Kidney (tissue), 14 donors: Measurements from ENCODE around the gene FMNL2. TPM values are rescaled to one million over a fixed set of nuclear protein-coding genes. Genes with fewer than 3 reads are reported as not detected.

Experiments
- DNase-seq, 5 donors: peaks; one replicate each; pipeline ENCODE4 v3.0.0-alpha.2; 2013 to 2020
- FAIRE-seq: peaks from 2 replicates; lab custom pipeline; 2012; peaks lifted over from hg19 to GRCh38; lab: Jason Lieb, UNC
- H3K27ac ChIP-seq, 2 donors: one replicate each; pipeline ENCODE4 v1.7.0; 2013; ENCODE audit warnings: low read depth in 2 of 2, low read length in 2 of 2, inconsistent platforms in 1 of 2
- H3K27me3 ChIP-seq: one replicate; pipeline ENCODE4 v1.7.1; 2013; ENCODE audit warnings: low read length, inconsistent platforms; ENCODE audit not compliant: control insufficient read depth, insufficient read depth
- H3K36me3 ChIP-seq, 3 donors: one replicate each; pipeline versions ENCODE4 v1.7.0 to v1.7.1; 2013; ENCODE audit warnings: low read length in 3 of 3, control low read depth in 1 of 3, inconsistent platforms in 1 of 3; ENCODE audit not compliant: insufficient read depth in 3 of 3, control insufficient read depth in 2 of 3
- H3K4me1 ChIP-seq, 3 donors: one replicate each; pipeline versions ENCODE4 v1.7.0 to v1.7.1; 2013; ENCODE audit warnings: low read length in 3 of 3, inconsistent platforms in 1 of 3, low read depth in 1 of 3; ENCODE audit not compliant: control insufficient read depth in 2 of 3, insufficient read depth in 2 of 3
- H3K4me3 ChIP-seq, 3 donors: one replicate each; pipeline versions ENCODE4 v1.7.0 to v1.8.1; 2013; ENCODE audit warnings: low read length in 3 of 3, control low read depth in 1 of 3, inconsistent platforms in 1 of 3
- H3K9ac ChIP-seq, 3 donors: one replicate each; pipeline versions ENCODE4 v1.7.0 to v1.7.1; 2013; ENCODE audit warnings: low read length in 3 of 3, control low read depth in 1 of 3, inconsistent platforms in 1 of 3
- H3K9me3 ChIP-seq, 3 donors: one replicate each; pipeline versions ENCODE4 v1.7.0 to v1.7.1; 2013; ENCODE audit warnings: low read length in 3 of 3, control low read depth in 1 of 3, inconsistent platforms in 1 of 3; ENCODE audit not compliant: control insufficient read depth in 2 of 3, insufficient read depth in 1 of 3
- intact Hi-C: fragments of 100-400 bp; cut with DNase I; formaldehyde crosslinking; loops from one replicate; pipeline ENCODE4 v1.11.1; 2022
- polyA plus RNA-seq: library from polyadenylated mRNA; stranded (reverse); fragments of 350-450 nt; fragmentation: Illumina TruSeq; extraction: RNeasy Lipid Tissue Mini Kit (QIAGEN cat#74804); gene quantifications from one replicate; pipeline ENCODE4 v1.2.3, GENCODE V29; 2014; ENCODE audit warnings: low read depth, low replicate concordance; ENCODE audit not compliant: insufficient read depth
- total RNA-seq: library from RNA; stranded (reverse); fragmentation: NEBNext Ultra II Directional; extraction: Animal tissue kit (Norgen Biotek cat#: 25700); gene quantifications from one replicate; pipeline ENCODE4 v1.2.1, GENCODE V29; 2021
- TF ChIP-seq, protein P1 (sequence below): IDR thresholded peaks from 3 replicates; pipeline ENCODE4 v1.5.1; 2012; ENCODE audit warnings: mild to moderate bottlenecking, moderate library complexity, borderline replicate concordance; ENCODE audit not compliant: insufficient read depth; ENCODE audit errors: extremely low read depth
- donor health status: control.
- donor health status: control.
- donor health status: control.
- donor health status: control.
- donor health status: control.
- donor health status: DM: yes; HTN: yes; CAD: no.
- donor health status: Normal renal cell carcinoma (clear cell type).

The FMNL2 gene
- total and polyA plus RNA-seq, 2 donors from 2014 or later = 10.7 to 39.1 TPM

DNA sequence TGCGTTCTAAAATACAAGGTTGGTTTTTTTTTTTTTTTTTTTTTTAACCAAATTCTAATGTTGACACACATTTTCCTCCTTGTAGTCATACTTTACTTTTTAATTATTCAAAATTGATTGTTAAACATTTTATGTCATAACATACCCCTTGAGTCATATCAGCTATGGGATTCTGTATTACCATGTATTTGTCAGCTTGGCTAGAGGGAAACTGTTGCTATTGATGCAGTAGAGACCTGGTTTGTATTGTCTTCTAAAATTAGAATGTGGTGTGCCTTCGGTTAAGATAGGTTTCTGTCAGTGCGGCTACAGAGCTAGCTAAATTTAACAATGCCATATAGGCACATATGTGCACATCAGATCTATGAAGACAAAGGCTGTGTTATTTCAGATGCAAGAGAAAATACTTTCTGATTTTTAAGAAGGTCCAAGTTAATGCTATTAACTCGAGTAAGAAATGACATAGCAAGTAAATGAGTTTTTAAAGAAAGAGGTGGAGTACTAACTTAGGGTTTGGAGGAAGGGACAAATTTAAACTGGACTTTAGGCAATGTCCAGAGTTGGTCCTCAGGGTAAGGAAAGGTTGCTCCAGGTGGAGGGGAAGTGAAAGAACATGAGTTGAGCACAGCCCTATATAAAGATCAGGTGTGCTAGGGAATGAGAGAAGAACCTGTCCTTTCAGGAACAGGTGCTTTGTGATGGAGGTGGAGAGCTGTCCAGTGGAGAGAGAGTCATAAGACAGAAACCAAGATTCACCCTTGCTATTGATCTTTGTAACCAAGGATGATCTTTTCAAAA lies 230.0 kb downstream of the FMNL2 start:
- DNase-seq = no peak
- Histone ChIP-seq H3K27me3 (no peaks in the 10 kb centered on the region), H3K27ac (no peak overlapping the region), H3K4me3 (no peak overlapping the region), H3K9me3 (no peaks in the 10 kb centered on the region), H3K4me1 (no peaks in the 10 kb centered on the region), H3K36me3 (peaks cover 0 to 5% (median 0%) of the 10 kb centered on the region in 3 donors), H3K9ac (no peak overlapping the region)
- no peak for FAIRE-seq
- intact Hi-C loops = no loop called here
- TF ChIP-seq, protein P1, sequence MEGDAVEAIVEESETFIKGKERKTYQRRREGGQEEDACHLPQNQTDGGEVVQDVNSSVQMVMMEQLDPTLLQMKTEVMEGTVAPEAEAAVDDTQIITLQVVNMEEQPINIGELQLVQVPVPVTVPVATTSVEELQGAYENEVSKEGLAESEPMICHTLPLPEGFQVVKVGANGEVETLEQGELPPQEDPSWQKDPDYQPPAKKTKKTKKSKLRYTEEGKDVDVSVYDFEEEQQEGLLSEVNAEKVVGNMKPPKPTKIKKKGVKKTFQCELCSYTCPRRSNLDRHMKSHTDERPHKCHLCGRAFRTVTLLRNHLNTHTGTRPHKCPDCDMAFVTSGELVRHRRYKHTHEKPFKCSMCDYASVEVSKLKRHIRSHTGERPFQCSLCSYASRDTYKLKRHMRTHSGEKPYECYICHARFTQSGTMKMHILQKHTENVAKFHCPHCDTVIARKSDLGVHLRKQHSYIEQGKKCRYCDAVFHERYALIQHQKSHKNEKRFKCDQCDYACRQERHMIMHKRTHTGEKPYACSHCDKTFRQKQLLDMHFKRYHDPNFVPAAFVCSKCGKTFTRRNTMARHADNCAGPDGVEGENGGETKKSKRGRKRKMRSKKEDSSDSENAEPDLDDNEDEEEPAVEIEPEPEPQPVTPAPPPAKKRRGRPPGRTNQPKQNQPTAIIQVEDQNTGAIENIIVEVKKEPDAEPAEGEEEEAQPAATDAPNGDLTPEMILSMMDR = no peak

DNA sequence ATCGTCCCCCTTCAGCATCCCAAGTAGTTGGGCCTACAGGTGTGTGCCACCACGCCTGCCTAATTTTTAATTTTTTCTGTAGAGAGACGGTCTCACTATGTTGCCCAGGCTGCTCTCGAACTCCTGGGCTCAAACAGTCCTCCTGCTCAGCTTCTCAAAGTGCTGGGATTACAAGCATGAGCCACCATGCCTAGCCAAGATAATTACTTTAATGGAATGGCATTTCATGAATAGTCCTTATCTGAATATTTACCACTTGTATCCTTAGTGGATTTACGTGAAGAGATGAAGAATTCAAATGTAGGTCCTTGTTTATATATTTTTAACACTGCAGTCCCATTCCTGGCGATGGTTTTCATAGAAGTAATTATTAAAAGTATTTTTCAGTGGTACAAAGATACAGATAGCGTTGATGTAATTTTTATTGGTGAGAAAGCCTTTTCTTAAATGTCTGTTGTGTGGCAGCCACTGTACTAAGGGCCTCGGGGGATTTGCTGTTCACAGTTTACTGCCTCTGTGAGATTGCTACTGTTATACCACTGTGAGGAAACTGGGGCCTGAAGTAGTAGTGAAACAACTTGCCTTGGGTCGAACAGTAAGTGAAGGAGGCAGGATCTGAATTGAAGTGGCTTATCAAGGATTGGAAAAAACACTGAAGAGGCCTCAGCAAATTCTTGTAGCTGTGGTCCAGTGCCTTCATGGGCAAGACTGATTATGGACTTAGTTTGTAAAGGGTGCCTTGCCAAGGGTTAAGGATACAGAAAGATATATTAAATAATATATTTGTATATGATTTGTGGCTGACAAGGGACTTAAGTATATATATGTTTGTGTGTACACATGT lies 231.1 kb downstream of the FMNL2 start:
- Histone ChIP-seq H3K9me3 (no peaks in the 10 kb centered on the region), H3K27me3 (no peaks in the 10 kb centered on the region), H3K4me3 (no peak overlapping the region), H3K36me3 (peaks cover 0 to 5% (median 0%) of the 10 kb centered on the region in 3 donors), H3K4me1 (no peaks in the 10 kb centered on the region), H3K9ac (no peak overlapping the region), H3K27ac (no peak overlapping the region)
- intact Hi-C loops = no loop called here
- FAIRE-seq (no peak), DNase-seq (peak in 3 of 5 donors; percentile 16 to 49 (median 43))
- TF ChIP-seq, protein P1 = no peak

GRCh38 chr2:152566728-152567069 lies 231.7 kb downstream of the FMNL2 start:
- Histone ChIP-seq H3K27me3 (no peaks in the 10 kb centered on the region), H3K9me3 (no peaks in the 10 kb centered on the region), H3K27ac (no peak overlapping the region), H3K4me1 (no peaks in the 10 kb centered on the region), H3K9ac (no peak overlapping the region), H3K36me3 (peaks cover 0 to 5% (median 0%) of the 10 kb centered on the region in 3 donors), H3K4me3 (no peak overlapping the region)
- DNase-seq (no peak), FAIRE-seq (no peak)
- intact Hi-C loops = no loop called here
- TF ChIP-seq, protein P1 = no peak
